ENCODE measurements around the gene GRM6.

Gene GRM6

DNA sequence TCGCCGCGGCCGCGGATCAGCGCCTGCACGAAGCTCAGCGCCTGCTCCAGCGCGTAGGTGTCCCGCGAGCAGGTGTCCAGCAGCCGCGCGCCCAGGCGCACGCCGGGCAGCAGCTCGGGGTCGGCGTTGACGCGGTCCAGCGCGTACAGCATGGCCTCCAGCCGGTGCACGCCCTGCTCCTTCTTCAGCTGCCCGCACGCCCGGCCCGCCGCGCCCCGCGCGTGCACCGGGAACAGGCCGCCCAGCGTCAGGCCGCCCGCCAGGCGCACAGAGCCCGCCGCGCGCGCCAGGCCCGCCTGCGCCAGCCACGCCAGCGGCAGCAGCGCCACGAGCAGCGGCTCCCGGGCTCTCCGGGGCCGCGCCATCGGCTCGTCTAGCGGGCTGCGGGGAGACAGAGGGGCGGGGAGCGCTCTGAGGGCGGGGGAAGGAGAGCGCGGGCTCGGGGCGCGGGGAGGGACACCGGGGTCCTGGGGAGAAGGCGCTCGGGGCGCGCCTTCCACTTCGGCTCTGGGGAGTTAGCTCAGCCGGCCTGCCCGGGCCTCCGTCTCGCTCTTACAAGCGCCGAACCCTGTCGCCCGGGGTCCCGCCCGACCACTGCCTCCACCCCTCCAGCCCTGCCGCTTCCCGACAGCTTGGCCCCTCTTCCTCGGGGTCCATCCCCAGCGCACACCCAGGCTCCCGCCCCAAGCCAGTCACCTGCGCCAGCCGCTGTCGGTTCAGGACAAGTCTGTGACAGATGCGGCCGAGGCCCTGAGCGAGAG, at the start of gene GRM6:
TSS of gene GRM6 (minus strand) at position 741 of the 761 bp plus-strand sequence. CDS start at position 365, 376 bp downstream.
- no peak for DNase-seq

DNA sequence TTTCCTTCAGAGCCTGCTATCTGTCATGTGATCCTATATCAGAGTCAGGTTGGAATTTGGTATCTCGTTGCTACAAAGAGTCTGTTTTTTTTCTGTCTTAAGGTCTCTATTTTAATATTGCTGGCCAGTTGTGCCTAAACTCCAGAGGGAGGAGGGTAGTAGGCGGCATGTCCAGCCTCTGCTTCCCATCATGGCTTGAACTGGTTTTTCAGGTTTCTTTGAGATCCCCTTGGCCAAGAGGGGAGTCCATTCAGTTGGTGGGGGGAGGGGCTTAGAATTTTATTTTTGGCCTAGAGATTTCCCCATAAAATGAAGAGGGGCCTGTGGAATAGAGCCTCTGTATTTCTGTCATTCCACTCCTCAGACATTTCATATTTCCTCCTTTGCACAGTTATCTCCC, 49.6 kb upstream of the GRM6 start:
- no peak for DNase-seq

DNA sequence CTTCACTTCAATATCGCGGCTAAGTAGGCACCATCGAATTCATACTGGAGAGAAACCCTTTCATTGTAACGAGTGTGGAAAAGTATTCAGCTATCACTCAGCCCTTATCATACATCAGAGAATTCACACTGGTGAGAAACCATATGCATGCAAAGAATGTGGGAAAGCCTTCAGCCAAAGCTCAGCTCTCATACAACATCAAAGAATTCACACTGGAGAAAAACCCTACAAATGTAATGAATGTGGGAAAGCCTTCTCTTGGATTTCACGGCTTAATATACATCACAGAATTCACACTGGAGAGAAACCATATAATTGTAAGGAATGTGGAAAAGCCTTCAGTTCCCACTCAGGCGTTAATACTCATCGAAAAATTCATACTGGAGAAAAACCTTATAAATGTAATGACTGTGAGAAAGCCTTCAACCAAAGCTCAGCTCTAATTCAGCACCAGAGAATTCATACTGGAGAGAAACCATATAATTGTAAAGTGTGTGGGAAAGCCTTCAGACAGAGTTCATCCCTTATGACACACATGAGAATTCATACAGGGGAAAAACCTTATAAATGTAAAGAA, 38.0 kb upstream of the GRM6 start:
- no peak for DNase-seq

DNA sequence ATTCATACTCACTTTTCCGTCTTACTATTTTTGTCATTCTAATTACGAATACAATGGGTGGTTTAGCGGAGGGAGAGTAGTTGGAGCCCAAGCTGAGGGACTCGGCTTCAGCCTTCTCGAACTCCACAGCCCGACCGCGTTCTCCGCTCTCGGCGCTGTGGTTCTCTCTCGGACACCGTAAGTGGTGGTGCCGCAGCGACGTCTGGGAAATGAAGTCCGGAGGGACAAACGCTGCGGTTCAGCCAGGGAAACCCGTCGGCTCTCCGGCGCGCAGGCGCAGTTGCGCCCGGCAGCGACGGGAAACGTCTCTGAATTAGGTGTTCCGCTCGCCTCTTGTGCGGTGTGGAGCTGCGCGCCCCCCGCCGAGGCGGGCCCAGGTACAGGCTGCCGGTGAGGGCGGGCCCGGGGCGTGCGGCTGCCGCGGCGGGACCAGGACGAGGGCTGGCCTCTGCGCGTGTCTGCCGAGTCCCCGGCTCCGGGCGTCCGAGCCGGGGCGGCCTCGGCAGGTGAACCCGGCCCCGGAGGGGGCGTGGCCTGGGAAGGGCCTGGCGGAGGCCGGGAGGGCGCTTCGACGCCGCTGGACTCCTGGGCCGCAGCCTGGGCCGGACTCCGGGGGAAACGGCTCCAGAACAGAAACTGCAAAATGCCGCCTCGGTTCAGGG, 28.5 kb upstream of the GRM6 start, which contains the start of gene ZNF879:
TSS of gene ZNF879 (plus strand) at position 277 of the 662 bp plus-strand sequence. CDS start 1,201 bp downstream, outside the sequence.
- DNase-seq = no peak

DNA sequence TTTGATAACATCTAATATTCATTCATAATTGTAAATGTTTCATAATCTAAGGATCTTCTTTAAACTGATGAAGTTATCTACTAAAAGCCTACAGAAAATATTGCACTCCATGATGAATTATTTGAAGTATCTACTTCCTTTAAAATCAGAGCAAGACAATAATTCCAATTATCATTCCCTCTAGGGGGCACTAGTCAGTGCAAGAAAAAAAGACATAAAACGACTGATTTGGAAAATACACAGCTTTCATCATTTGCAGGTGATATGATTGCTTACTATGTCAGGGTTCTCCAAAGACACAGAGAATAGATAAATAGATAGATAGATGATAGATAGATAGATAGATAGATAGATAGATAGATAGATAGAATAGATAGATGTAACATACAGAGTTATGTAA, 13.5 kb upstream of the GRM6 start:
- DNase-seq = no peak

DNA sequence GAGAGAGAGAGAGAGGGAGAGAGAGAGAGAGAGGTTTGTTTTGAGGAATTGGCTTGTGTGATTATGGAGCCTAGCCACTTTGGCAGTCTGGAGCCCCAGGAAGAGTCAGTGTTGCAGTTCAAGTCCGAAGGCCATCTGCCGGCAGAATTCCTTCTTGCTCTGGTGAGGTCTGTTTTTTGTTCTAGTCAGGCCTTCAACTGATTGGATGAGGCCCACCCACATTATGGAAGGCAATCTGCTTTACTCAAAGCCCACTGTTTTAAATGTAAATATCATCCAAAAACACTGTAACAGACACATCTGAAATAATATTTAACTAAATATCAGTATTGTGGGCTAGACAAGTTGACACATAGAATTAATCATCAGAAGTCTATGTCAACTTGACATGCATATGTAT, 11.4 kb upstream of the GRM6 start:
- no peak for DNase-seq

DNA sequence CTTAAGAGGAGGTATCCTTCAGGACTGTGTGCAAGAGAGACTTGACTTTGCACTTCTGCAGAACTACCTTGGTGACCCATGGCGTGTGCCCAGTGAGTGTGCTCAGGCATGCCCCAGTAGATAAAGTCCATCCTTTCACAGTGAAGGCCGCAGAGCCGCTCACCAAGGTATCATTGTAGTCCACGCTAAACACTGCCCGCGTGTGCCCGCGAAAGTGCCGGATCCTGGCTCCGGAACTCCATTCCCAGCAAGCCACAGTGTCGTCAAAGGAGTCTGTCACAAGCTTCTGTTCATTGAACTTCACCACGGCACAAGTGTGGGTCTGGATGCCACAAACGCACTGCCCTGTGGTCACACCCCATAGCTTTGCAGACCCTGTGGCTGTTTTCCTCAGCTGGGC, 3.3 kb upstream of the GRM6 start:
- DNase-seq = no peak

DNA sequence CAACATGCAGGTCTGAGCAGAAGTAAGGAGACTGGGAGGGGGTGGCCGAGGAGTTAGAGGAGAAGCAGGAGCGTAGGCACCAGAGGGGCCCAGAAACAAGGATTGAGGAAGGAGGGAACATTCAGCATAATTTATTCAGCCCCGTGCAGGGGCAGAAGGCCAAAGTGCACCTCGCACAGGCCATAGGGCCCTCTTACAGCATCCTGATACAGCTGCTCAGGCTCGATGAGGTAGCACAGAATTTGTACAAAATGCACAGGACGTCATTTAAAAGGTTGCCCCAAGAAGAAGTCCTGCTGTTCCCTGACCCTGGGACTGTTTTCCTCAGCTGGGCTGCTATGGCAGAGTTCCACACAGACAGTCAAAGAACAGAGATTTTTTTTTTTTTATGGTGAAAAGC, 2.1 kb upstream of the GRM6 start:
- no peak for DNase-seq

DNA sequence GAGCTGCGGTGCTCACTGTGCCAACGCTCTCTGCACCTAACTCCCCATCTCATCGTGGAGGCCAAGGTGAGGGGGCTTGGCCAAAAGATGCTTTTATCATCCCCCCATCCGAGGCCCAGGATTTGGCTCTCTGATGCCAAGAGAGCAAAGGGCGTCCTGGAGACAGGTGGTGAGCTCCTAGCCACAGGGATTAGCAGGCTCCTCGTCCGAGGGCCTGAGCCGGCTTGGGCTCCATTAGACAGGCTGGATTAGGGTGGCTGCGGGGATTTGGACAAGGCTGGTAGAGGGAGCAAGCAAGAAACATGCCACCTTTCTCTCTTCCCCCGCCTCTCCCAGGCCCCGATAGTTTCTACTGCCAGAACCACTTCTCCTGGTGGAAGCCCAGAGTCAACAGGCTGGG, 1.0 kb upstream of the GRM6 start:
- DNase-seq = no peak

DNA sequence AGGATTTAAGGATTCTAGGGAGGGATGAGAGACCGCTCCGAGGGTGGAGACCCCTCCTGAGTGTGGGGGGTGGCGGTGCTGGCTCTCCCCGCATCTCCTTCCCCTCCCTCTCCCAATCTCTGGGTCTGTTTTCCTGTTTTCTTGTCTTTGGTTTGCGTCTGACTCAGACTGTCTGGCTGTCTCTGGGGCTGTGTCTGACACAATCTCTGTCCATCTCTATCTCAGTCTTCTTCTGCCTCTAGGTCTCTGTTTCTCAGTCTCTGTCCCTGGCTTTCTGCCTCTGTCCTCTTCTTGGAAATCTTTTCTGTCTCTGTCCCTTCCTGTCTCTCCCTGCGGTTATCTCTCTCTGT, 196 bp upstream of the GRM6 start:
- DNase-seq = no peak

DNA sequence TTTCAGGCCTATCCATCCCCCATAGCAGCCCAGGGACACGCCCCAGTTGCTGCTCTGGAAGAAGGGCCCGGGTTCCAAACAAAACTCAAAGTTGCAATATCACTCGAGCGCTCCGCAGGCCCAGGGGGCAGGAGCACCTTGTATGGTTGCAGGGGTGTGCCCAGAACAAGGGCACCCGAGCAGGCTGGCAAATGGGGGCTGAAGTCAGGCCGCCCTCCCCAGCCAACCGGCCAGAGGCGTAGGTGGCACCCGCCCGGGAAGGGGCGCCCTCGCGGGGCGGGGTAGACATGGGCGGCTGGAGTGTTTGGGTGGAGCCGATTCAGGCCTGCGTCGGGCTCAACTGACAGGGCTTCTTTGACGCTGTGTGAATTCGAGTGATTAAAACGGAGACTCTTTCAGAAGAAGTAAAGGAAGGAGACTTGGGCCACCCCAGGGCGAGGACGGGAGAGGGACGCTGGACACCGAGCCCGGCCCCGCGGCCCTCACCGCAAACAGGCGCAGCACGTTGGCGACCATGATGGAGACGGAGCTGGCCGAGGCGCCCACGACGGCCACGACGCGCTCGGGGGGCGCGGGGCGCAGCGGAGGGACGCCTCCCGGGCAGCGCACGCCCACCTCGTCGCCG, 1.1 kb downstream of the GRM6 start:
- no peak for DNase-seq

DNA sequence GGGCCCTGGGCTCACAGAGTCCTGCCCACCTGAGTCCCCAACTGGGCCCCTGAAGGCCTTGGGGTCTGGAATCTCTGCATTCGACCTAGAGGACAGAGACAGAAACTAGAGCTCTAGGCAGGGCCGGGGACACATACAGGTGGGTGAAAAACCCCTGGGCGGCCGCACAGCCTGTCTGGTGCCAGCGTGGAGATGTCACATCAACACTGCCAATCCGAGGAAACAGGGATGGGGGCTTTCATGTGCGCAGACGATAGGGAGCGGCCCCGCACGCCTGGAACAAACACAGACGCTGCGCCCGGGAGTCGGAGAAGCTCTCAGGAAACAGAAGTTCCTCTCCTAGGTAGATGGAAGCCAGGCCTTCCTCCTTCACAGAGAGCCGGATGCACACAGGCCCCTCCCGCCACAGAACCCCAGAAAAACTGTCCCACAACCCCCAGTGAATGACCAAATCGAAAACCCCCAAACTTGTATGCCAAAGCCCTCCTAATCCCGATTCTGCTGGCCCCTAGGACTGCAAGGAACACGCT, 1.8 kb downstream of the GRM6 start:
- DNase-seq = no peak

DNA sequence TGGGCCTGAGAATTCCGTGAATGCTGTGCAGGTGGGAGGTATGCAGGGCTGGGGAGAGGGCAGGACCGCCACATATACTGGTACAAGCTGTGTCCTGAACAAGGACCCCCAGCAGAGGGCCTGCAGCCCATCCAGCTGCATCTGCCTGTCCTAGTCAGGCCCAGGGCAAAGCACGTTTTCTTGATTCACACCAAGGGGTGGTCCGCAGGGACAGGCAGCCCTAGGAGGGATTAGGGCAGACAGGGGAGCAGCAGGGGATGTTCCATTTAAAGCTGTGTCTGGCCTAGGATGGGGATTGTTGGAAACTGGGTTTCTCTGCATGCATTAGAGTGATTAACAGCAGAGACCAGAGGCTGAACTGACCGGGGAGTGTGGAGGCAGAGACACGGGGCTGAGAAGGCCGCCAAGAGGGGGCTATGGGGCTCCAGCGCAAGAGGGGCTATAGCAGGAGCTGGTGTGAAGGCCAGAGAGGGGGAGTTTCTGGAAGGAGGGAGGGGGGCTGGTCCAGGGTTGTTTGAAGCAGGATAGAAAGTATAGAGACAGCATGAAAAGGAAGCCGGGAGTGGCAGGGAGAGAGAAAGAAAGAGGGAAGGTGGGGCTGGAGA, 2.7 kb downstream of the GRM6 start:
- no peak for DNase-seq

DNA sequence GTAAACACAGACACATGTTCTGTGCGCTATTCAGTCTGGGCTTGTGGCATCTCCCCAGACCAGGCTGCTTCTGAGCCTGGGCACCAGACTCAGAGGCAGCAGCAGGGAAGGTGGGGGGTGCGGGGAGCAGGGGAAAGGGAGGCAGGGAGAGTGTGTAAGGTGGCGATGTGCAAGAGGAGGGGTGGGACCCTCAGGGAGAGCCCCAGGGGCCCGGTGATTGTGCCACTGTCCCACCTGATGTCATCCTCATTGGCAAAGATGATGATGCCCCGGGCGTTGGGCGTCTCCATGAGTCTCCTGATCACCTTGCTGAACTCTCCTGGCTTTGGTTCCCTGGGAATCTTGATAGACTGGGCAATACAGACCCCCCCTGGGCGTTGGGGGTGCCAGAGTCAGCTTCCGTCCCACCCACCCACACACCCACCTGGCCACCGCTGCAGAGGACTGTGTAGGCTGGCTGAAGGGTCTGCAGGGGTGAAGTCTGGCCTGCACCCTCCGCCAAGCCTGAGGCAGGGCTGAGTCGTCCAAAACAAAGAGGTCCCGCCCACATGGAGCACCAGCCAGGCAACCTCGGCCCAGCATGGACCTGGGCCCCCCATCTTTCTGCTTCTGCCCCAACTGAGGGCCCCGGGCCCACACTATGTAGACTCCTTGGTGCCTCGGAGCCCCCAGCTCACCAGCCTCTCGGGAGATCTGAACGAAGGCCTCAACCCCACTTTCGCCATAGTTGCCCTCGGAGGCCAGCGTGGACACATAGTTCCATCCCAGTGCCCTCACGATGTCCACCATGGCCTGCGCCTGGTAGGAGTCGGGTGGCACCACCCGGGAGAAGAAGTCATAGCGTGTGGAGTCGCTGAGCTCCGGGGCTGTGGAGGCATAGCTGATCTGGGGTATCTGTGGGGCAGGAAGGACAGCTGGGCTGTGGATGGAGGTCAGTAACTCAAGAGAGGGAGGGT, 3.7 kb downstream of the GRM6 start:
- no peak for DNase-seq

DNA sequence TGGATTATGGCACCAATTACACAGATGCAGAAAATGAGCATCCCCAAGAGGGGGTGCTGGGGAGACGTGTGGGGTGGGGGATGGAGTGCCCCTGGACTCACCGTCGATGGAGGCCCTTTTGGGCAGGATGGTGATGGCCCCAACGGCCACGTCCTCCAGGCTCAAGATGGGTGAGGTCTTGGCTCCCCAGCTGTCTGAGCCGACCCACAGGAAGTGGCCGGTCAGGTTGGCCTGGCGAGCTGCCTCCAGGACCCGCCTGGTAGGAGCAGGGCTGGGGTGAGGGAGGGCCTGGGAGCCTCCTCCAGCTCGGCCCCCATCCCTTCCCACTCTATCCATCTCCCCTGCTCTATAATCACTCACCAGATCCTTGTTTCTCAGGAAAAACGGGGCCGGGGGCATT, 4.6 kb downstream of the GRM6 start:
- DNase-seq = no peak

DNA sequence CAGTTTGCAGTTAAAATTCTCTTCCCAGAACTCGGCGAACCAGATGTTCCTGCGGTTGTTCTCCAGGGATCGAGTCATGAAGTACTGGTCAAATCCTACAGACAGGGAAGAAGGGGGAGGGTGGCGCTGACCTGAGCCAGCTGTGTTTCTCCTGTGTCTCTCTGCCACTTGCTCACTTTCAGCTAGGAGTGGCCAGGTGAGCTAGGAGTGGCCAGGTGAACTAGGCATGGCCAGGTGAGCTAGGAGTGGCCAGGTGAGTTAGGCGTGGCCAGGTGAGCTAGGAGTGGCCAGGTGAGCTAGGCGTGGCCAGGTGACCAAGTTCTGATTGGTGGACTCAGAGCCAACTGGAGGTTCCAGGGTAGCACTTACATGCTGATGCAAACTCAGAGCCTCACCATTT, 5.8 kb downstream of the GRM6 start:
- no peak for DNase-seq

DNA sequence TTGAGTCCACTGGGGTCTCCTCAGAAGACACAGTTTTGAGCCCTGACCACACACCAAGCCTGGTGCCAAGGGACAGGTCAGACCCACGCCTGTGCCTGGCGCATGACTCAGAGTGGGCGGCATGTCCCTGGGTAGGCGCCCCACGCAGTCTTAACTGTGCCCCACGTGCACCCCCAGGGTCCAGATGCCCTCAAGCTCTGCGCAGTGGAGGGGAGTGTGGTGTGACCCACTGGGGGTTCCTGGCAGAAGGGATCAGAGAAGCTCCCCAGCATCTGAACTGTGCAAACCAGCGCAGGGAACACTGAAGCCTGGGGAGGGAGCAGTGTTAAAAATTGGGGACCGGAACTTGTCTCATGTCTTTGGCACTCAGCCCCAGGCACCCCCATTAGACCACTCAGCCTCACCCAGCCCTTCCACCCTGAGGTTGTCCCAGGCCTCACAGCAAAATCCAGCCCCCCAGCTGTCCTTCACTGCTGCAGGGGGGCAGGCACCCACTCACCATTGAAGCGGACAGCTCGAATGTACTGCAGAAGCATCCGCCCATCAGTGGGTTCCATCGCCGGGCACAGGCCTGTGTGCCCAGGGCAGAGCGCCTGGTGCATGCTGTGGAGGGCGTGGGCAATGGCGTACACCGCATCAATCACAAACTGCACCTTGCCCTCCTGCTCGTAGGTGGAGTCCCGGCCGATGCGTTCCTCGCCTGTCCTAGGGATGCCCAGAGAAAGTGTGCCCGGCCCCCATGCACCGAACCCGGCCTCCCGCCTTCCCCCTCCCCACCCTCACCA, 6.5 kb downstream of the GRM6 start:
- DNase-seq = no peak

DNA sequence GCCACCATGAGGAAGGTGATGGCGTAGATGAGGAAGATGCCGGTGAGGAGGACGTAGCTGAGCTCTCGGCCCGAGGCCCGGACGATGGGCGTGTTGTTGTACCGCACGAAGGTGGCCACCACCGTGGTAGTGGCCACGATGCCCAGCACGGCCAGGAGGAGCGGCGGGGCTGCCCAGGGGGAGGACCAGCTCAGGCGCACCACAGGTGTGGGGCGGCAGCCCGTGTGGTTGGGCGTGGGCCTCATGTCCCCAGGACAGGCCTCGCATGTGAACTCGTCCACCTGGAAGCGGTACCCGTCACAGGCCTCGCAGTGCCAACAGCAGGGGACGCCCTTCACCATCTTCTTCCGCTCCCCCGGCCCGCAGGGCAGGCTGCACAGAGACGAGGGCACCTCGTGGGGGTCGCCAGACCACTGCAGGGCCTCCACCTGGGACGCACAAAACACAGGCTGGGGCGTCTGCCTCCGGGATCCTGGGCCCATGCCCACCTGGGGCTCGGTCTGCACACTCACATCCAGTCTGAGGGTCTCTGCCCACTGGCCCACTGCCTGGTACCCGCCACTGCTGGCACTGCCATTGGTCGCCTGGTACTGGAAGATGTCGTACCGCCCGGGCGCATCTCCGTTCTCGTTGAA, 8.7 kb downstream of the GRM6 start:
- DNase-seq = no peak

DNA sequence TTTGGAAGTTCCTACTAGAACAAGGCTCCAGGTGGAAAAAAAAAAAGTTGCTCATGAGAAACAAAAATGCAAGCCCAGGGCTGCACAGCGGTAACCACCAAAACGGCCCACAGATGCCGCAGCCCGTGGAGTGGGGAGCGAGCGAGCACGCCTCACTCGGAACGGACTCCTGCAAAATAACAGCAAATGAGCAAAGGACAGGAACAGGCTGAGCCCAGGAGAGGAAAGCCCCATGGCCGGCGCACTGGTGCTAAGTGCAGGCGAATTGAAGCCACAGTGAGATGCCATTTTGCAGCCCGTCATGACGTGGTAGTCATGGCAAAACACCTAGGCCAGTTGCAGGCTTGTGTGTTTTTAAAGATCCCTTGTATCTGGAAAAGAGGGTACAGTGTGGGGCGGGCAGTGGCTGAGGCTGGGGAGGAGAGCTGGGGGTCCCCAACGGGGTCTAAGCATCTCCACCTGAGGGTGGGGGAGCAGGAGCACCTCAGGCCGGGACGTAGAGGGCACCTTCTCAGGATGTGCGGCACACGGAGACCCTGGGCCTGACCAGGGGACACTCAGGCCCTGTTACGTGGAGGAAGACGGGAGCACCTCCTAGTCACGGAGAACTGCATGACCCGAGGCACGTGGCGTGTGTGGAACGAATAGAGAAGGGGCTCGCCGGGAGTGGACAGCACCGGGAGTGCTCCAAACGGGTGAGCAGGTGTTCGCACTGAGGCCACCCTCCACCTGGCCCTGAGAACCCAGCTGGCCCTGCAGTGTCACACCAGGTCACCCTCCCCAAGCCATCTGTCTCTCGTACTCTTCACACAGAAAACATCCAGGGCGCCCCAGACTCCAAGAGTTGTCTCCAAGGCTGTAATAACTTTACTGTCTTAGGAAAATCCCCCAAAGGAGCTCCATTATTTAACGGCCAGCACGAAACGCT, 10.7 kb downstream of the GRM6 start:
- no peak for DNase-seq

All from NCI-H2107 (cell line).